Activated CD4-positive, alpha-beta memory T cell treated with anti-CD3 and anti-CD28 coated beads for 36 hours (primary cell): ENCODE results near the gene ARHGEF38. TPM values are rescaled to one million over a fixed set of nuclear protein-coding genes. Genes with fewer than 3 reads are reported as not detected.

Experiments used
- CTCF ChIA-PET: fragments of 350-600 bp; sonication (Branson Sonifier 250); formaldehyde crosslinking; loops from one replicate; lab custom pipeline; 2021; ENCODE audit warnings: antibody characterized with exemption, inconsistent platforms; lab: Charles Lee
- POLR2A ChIA-PET: fragments of 350-600 bp; sonication (Branson Sonifier 250); formaldehyde crosslinking; loops from one replicate; lab custom pipeline; 2021; ENCODE audit warnings: antibody characterized with exemption; lab: Charles Lee
- DNase-seq: peaks from one replicate; pipeline ENCODE4 v3.0.0-alpha.2; 2020
- H3K27ac Mint-ChIP-seq: one replicate; pipeline ENCODE4 v1.8.0; 2021; ENCODE audit warnings: mixed read lengths
- H3K27me3 Mint-ChIP-seq: one replicate; pipeline ENCODE4 v1.8.0; 2021; ENCODE audit warnings: mixed read lengths
- H3K36me3 Mint-ChIP-seq: one replicate; pipeline ENCODE4 v1.8.0; 2021; ENCODE audit warnings: mixed read lengths
- H3K4me1 Mint-ChIP-seq: one replicate; pipeline ENCODE4 v1.8.0; 2021; ENCODE audit warnings: low read depth, mixed read lengths
- H3K4me3 Mint-ChIP-seq: one replicate; pipeline ENCODE4 v1.8.0; 2021; ENCODE audit warnings: mild to moderate bottlenecking, mixed read lengths
- H3K9me3 Mint-ChIP-seq: one replicate; pipeline ENCODE4 v1.8.0; 2021; ENCODE audit warnings: mixed read lengths
- intact Hi-C: fragments of 100-400 bp; cut with micrococcal nuclease; formaldehyde crosslinking; loops from one replicate; pipeline ENCODE4 v1.15.1; 2023
- total RNA-seq, 2 experiments: library from RNA; stranded (reverse); gene quantifications; one replicate each; pipeline ENCODE4 v1.2.3, GENCODE V29; 2021

Gene ARHGEF38
- total RNA-seq, result not detected

- Mint-ChIP-seq H3K4me1 (no peaks in the 10 kb centered on the region), H3K27ac (no peak within 1 kb of the TSS), H3K4me3 (no peak within 1 kb of the TSS), H3K27me3 (peaks cover 5% of the 10 kb centered on the region), H3K9me3 (no peaks in the 10 kb centered on the region), H3K36me3 (no peaks in the 10 kb centered on the region)
- ChIA-PET POLR2A (no interaction called here), CTCF (no interaction called here)
- intact Hi-C loops, result no loop called here
- DNase-seq, result no peak
These were observed at the start of gene ARHGEF38 for GRCh38 chr4:105551965-105552746. ARHGEF38 (plus strand) TSS chr4:105552620; CDS start chr4:105552766, 146 bp downstream.

GRCh38 chr4:105503484-105503883 lies 48.9 kb upstream of the ARHGEF38 start:
- Mint-ChIP-seq H3K4me1 (no peaks in the 10 kb centered on the region), H3K27ac (no peak overlapping the region), H3K9me3 (no peaks in the 10 kb centered on the region), H3K4me3 (no peak overlapping the region), H3K27me3 (peaks cover 2% of the 10 kb centered on the region), H3K36me3 (no peaks in the 10 kb centered on the region)
- intact Hi-C loops, result no loop called here
- CTCF ChIA-PET, result no interaction called here
- DNase-seq, result no peak
- POLR2A ChIA-PET, result no interaction called here

GRCh38 chr4:105504744-105505143 lies 47.7 kb upstream of the ARHGEF38 start:
- intact Hi-C loops, result no loop called here
- Mint-ChIP-seq H3K27ac (no peak overlapping the region), H3K9me3 (no peaks in the 10 kb centered on the region), H3K36me3 (no peaks in the 10 kb centered on the region), H3K27me3 (peaks cover 4% of the 10 kb centered on the region), H3K4me3 (no peak overlapping the region), H3K4me1 (no peaks in the 10 kb centered on the region)
- no peak for DNase-seq
- CTCF ChIA-PET, result no interaction called here
- POLR2A ChIA-PET, result no interaction called here

- ChIA-PET POLR2A (no interaction called here), CTCF (no interaction called here)
- Mint-ChIP-seq H3K36me3 (no peaks in the 10 kb centered on the region), H3K27ac (no peak overlapping the region), H3K27me3 (peaks cover 6% of the 10 kb centered on the region), H3K9me3 (peaks cover 2% of the 10 kb centered on the region), H3K4me3 (no peak overlapping the region), H3K4me1 (no peaks in the 10 kb centered on the region)
- DNase-seq, result no peak
- intact Hi-C loops, result no loop called here
These were observed 43.1 kb upstream of the ARHGEF38 start for GRCh38 chr4:105509291-105509690.

- H3K27ac Mint-ChIP-seq, result no peak overlapping the region
- H3K36me3 Mint-ChIP-seq, result no peaks in the 10 kb centered on the region
- CTCF ChIA-PET, result no interaction called here
- POLR2A ChIA-PET, result no interaction called here
- H3K27me3 Mint-ChIP-seq, result peaks cover 6% of the 10 kb centered on the region
- no peak overlapping the region for H3K4me3 Mint-ChIP-seq
- H3K4me1 Mint-ChIP-seq, result no peaks in the 10 kb centered on the region
- intact Hi-C loops, result no loop called here
- H3K9me3 Mint-ChIP-seq, result peaks cover 2% of the 10 kb centered on the region
- no peak for DNase-seq
These were observed 42.7 kb upstream of the ARHGEF38 start for GRCh38 chr4:105509714-105510113.

GRCh38 chr4:105510245-105510644 lies 42.2 kb upstream of the ARHGEF38 start:
- ChIA-PET CTCF (interaction anchor here (1.2 kb wide), 1 partner anchor 11 kb away, joined by 3 read pairs; no protein-coding TSS in a partner anchor), POLR2A (no interaction called here)
- Mint-ChIP-seq H3K4me1 (no peaks in the 10 kb centered on the region), H3K36me3 (no peaks in the 10 kb centered on the region), H3K9me3 (peaks cover 2% of the 10 kb centered on the region), H3K27me3 (peaks cover 6% of the 10 kb centered on the region), H3K4me3 (no peak overlapping the region), H3K27ac (no peak overlapping the region)
- DNase-seq, result no peak
- intact Hi-C loops, result no loop called here

- Mint-ChIP-seq H3K27me3 (peaks cover 6% of the 10 kb centered on the region), H3K9me3 (no peaks in the 10 kb centered on the region), H3K36me3 (no peaks in the 10 kb centered on the region), H3K27ac (no peak overlapping the region), H3K4me3 (no peak overlapping the region), H3K4me1 (no peaks in the 10 kb centered on the region)
- intact Hi-C loops, result loop anchor here (1.0 to 2.0 kb wide), 2 partner anchors 112 to 194 kb away; no protein-coding TSS in a partner anchor
- DNase-seq, result no peak
- ChIA-PET POLR2A (no interaction called here), CTCF (interaction anchor here (0.7 to 1.9 kb wide), 11 partner anchors 10 to 383 kb away, joined by 3 to 14 read pairs (median 3); partner anchors contain the start of gene PPA2)
These were observed 31.3 kb upstream of the ARHGEF38 start for GRCh38 chr4:105520819-105521790.

GRCh38 chr4:105526656-105527055 lies 25.8 kb upstream of the ARHGEF38 start:
- peaks cover 3% of the 10 kb centered on the region for H3K27me3 Mint-ChIP-seq
- ChIA-PET CTCF (no interaction called here), POLR2A (no interaction called here)
- intact Hi-C loops, result no loop called here
- no peaks in the 10 kb centered on the region for H3K9me3 Mint-ChIP-seq
- H3K4me1 Mint-ChIP-seq, result no peaks in the 10 kb centered on the region
- no peak overlapping the region for H3K4me3 Mint-ChIP-seq
- H3K36me3 Mint-ChIP-seq, result no peaks in the 10 kb centered on the region
- H3K27ac Mint-ChIP-seq, result no peak overlapping the region
- no peak for DNase-seq

- intact Hi-C loops, result no loop called here
- CTCF ChIA-PET, result no interaction called here
- Mint-ChIP-seq H3K27ac (no peak overlapping the region), H3K4me3 (no peak overlapping the region), H3K9me3 (no peaks in the 10 kb centered on the region), H3K4me1 (no peaks in the 10 kb centered on the region), H3K36me3 (no peaks in the 10 kb centered on the region), H3K27me3 (peaks cover 3% of the 10 kb centered on the region)
- no peak for DNase-seq
- POLR2A ChIA-PET, result no interaction called here
These were observed 25.3 kb upstream of the ARHGEF38 start for GRCh38 chr4:105527081-105527480.

GRCh38 chr4:105536601-105537000 lies 15.8 kb upstream of the ARHGEF38 start:
- ChIA-PET POLR2A (no interaction called here), CTCF (no interaction called here)
- DNase-seq, result no peak
- no peaks in the 10 kb centered on the region for H3K36me3 Mint-ChIP-seq
- intact Hi-C loops, result no loop called here
- H3K9me3 Mint-ChIP-seq, result no peaks in the 10 kb centered on the region
- no peak overlapping the region for H3K27ac Mint-ChIP-seq
- peaks cover 6% of the 10 kb centered on the region for H3K4me1 Mint-ChIP-seq
- H3K27me3 Mint-ChIP-seq, result peaks cover 12% of the 10 kb centered on the region
- H3K4me3 Mint-ChIP-seq, result no peak overlapping the region

- H3K36me3 Mint-ChIP-seq, result no peaks in the 10 kb centered on the region
- H3K27ac Mint-ChIP-seq, result no peak overlapping the region
- ChIA-PET POLR2A (no interaction called here), CTCF (no interaction called here)
- H3K27me3 Mint-ChIP-seq, result peaks cover 12% of the 10 kb centered on the region
- H3K4me1 Mint-ChIP-seq, result peaks cover 6% of the 10 kb centered on the region
- intact Hi-C loops, result no loop called here
- DNase-seq, result no peak
- H3K9me3 Mint-ChIP-seq, result no peaks in the 10 kb centered on the region
- no peak overlapping the region for H3K4me3 Mint-ChIP-seq
These were observed 11.0 kb upstream of the ARHGEF38 start for GRCh38 chr4:105541420-105541819.

- ChIA-PET POLR2A (no interaction called here), CTCF (no interaction called here)
- no peak overlapping the region for H3K27ac Mint-ChIP-seq
- H3K36me3 Mint-ChIP-seq, result no peaks in the 10 kb centered on the region
- H3K4me3 Mint-ChIP-seq, result no peak overlapping the region
- DNase-seq, result no peak
- H3K27me3 Mint-ChIP-seq, result peaks cover 7% of the 10 kb centered on the region
- H3K9me3 Mint-ChIP-seq, result no peaks in the 10 kb centered on the region
- intact Hi-C loops, result no loop called here
- H3K4me1 Mint-ChIP-seq, result peaks cover 6% of the 10 kb centered on the region
These were observed 10.4 kb upstream of the ARHGEF38 start for GRCh38 chr4:105542039-105542438.
